Chondrocyte (in vitro differentiated cells): Measurements from ENCODE around the gene KRT26. TPM values are rescaled to one million over a fixed set of nuclear protein-coding genes. Genes with fewer than 3 reads are reported as not detected.
"Not testable (repeated sequence)": the region's sequence is repeated elsewhere in the genome, so short reads cannot be mapped to it uniquely, and the experiment has no call there.

Experiments used
- DNase-seq: peaks from one replicate; pipeline ENCODE4 v3.0.0; 2021; ENCODE audit warnings: mixed read lengths, low spot score
- H3K27ac Mint-ChIP-seq: one replicate; pipeline ENCODE4 v1.8.0; 2021; ENCODE audit warnings: mild to moderate bottlenecking, moderate library complexity, mixed read lengths; ENCODE audit not compliant: unreplicated experiment
- H3K27me3 Mint-ChIP-seq: 2 replicates; pipeline ENCODE4 v1.8.0; 2021; ENCODE audit warnings: low read depth, mixed read lengths
- H3K36me3 Mint-ChIP-seq: 2 replicates; pipeline ENCODE4 v1.8.0; 2021; ENCODE audit warnings: low read depth, mixed read lengths
- H3K4me1 Mint-ChIP-seq: 2 replicates; pipeline ENCODE4 v1.8.0; 2021; ENCODE audit warnings: low read depth, mild to moderate bottlenecking, mixed read lengths
- H3K4me3 Mint-ChIP-seq: one replicate; pipeline ENCODE4 v1.8.0; 2021; ENCODE audit warnings: mild to moderate bottlenecking, moderate library complexity, mixed read lengths; ENCODE audit not compliant: unreplicated experiment
- H3K9me3 Mint-ChIP-seq: 2 replicates; pipeline ENCODE4 v1.8.0; 2021; ENCODE audit warnings: low read depth, mixed read lengths
- total RNA-seq: library from RNA; stranded (reverse); gene quantifications from 3 replicates; pipeline ENCODE4 v1.2.1, GENCODE V29; 2021
- TF ChIP-seq, protein P1 (sequence below): fragments of 200-600 bp; sonication (generic); IDR thresholded peaks from 2 replicates; pipeline ENCODE4 v1.5.0; 2021; ENCODE audit warnings: antibody characterized with exemption, mild to moderate bottlenecking, moderate library complexity

KRT26 gene
- total RNA-seq, 1 donor from 2014 or later: not detected

- Mint-ChIP-seq H3K4me1 (no peaks in the 10 kb centered on the region), H3K27ac (no peak overlapping the region), H3K36me3 (no peaks in the 10 kb centered on the region), H3K27me3 (peaks cover 43% of the 10 kb centered on the region), H3K9me3 (peaks cover 11% of the 10 kb centered on the region), H3K4me3 (no peak overlapping the region)
- DNase-seq: no peak
- TF ChIP-seq, protein P1, sequence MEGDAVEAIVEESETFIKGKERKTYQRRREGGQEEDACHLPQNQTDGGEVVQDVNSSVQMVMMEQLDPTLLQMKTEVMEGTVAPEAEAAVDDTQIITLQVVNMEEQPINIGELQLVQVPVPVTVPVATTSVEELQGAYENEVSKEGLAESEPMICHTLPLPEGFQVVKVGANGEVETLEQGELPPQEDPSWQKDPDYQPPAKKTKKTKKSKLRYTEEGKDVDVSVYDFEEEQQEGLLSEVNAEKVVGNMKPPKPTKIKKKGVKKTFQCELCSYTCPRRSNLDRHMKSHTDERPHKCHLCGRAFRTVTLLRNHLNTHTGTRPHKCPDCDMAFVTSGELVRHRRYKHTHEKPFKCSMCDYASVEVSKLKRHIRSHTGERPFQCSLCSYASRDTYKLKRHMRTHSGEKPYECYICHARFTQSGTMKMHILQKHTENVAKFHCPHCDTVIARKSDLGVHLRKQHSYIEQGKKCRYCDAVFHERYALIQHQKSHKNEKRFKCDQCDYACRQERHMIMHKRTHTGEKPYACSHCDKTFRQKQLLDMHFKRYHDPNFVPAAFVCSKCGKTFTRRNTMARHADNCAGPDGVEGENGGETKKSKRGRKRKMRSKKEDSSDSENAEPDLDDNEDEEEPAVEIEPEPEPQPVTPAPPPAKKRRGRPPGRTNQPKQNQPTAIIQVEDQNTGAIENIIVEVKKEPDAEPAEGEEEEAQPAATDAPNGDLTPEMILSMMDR: no peak
Measured at GRCh38 chr17:40753804-40754203, 18.2 kb downstream of the KRT26 start.

- TF ChIP-seq, protein P1: no peak
- H3K27me3 Mint-ChIP-seq: peaks cover 47% of the 10 kb centered on the region
- no peaks in the 10 kb centered on the region for H3K4me1 Mint-ChIP-seq
- H3K36me3 Mint-ChIP-seq: no peaks in the 10 kb centered on the region
- H3K27ac Mint-ChIP-seq: no peak overlapping the region
- DNase-seq: no peak
- no peak overlapping the region for H3K4me3 Mint-ChIP-seq
- peaks cover 3% of the 10 kb centered on the region for H3K9me3 Mint-ChIP-seq
Measured at GRCh38 chr17:40751065-40751464, 20.9 kb downstream of the KRT26 start.

- Mint-ChIP-seq H3K27me3 (peaks cover 46% of the 10 kb centered on the region), H3K4me1 (no peaks in the 10 kb centered on the region)
Measured at GRCh38 chr17:40750391-40750790, 21.6 kb downstream of the KRT26 start.

DNA sequence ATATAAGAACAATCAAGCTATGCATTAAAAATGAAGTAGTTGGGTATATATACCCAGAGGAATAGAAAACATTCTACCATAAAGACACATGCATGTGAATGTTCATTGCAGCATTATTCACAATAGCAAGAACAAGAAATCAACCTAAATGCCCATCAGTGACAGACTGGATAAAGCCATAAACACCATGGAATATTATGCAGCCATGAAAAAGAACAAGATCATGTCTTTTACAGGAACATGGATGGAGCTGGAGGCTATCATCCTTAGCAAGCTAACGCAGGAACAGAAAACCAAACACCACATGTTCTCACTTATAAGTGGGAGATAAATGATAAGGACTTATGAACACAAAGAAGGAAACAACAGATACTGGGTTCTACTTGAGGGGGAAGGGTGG, 23.3 kb downstream of the KRT26 start:
- not testable (repeated sequence) for H3K4me1 Mint-ChIP-seq, DNase-seq, H3K9me3 Mint-ChIP-seq, H3K4me3 Mint-ChIP-seq, H3K36me3 Mint-ChIP-seq, H3K27ac Mint-ChIP-seq
- H3K27me3 Mint-ChIP-seq: peaks cover 57% of the 10 kb centered on the region

More at GRCh38 chr17:40750391-40750790, 21.6 kb downstream of the KRT26 start:
- no peaks in the 10 kb centered on the region for H3K36me3 Mint-ChIP-seq
- no peak overlapping the region for H3K27ac Mint-ChIP-seq
- DNase-seq: no peak
- TF ChIP-seq, protein P1: no peak
- H3K4me3 Mint-ChIP-seq: no peak overlapping the region
- peaks cover 3% of the 10 kb centered on the region for H3K9me3 Mint-ChIP-seq

DNA sequence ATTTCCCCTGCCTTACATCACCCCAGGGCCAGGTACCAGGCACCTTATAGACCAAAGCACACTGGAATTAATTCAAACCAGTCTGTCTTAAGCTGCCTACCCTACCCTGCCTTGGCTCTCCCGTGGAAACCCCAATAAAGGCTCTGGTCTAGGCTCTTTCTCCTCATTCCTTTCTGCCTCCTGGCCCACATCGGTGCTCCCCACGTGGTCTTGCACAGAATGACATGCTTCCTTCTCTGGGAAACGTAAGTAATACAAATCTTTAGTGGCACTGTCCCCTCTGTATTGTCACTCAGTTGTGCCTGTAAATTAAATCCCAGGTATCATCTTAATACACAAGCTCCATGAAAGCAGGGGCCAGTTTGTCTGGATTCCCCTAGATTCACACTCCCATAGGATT, 33.4 kb downstream of the KRT26 start:
- no peak overlapping the region for H3K27ac Mint-ChIP-seq
- TF ChIP-seq, protein P1: no peak
- H3K36me3 Mint-ChIP-seq: peaks cover 3% of the 10 kb centered on the region
- H3K4me3 Mint-ChIP-seq: no peak overlapping the region
- peaks cover 7% of the 10 kb centered on the region for H3K9me3 Mint-ChIP-seq
- no peaks in the 10 kb centered on the region for H3K4me1 Mint-ChIP-seq
- H3K27me3 Mint-ChIP-seq: peaks cover 59% of the 10 kb centered on the region
- DNase-seq: no peak

- Mint-ChIP-seq H3K27ac (no peak overlapping the region), H3K9me3 (no peaks in the 10 kb centered on the region), H3K4me1 (no peaks in the 10 kb centered on the region), H3K36me3 (no peaks in the 10 kb centered on the region), H3K27me3 (peaks cover 69% of the 10 kb centered on the region), H3K4me3 (no peak overlapping the region)
- no peak for DNase-seq
- TF ChIP-seq, protein P1: no peak
Measured at GRCh38 chr17:40735016-40735415, 37.0 kb downstream of the KRT26 start.
